Central memory CD8-positive, alpha-beta T cell (primary cell): ENCODE data around the gene PCDH20.

ENCODE experiments used
- ATAC-seq: fragments of 150-1000 bp; cut with Tn5 transposase; replicated peaks from 2 replicates; pipeline ENCODE4 v1.10.0; 2022; ENCODE audit warnings: mild to moderate bottlenecking, moderate FRiP score, moderate number of reproducible peaks; ENCODE audit not compliant: poor library complexity, severe bottlenecking; ENCODE audit errors: extremely low read depth
- DNase-seq, 2 donors: peaks; one replicate each; pipeline ENCODE4 v3.0.0; 2021; ENCODE audit warnings: low spot score in 2 of 2
- H3K27ac Mint-ChIP-seq: one replicate; pipeline ENCODE4 v1.8.0; 2022; ENCODE audit warnings: low read depth, mild to moderate bottlenecking, moderate library complexity, mixed read lengths
- H3K27me3 Mint-ChIP-seq: one replicate; pipeline ENCODE4 v1.8.0; 2022; ENCODE audit warnings: mixed read lengths
- H3K36me3 Mint-ChIP-seq: one replicate; pipeline ENCODE4 v1.8.0; 2022; ENCODE audit warnings: mild to moderate bottlenecking, moderate library complexity, mixed read lengths; ENCODE audit not compliant: insufficient read depth
- H3K4me1 Mint-ChIP-seq: one replicate; pipeline ENCODE4 v1.8.0; 2022; ENCODE audit warnings: mixed read lengths
- H3K4me3 Mint-ChIP-seq: one replicate; pipeline ENCODE4 v1.8.0; 2022; ENCODE audit warnings: mild to moderate bottlenecking, moderate library complexity, mixed read lengths
- H3K9me3 Mint-ChIP-seq: one replicate; pipeline ENCODE4 v1.8.0; 2022; ENCODE audit warnings: mixed read lengths

PCDH20 gene

DNA sequence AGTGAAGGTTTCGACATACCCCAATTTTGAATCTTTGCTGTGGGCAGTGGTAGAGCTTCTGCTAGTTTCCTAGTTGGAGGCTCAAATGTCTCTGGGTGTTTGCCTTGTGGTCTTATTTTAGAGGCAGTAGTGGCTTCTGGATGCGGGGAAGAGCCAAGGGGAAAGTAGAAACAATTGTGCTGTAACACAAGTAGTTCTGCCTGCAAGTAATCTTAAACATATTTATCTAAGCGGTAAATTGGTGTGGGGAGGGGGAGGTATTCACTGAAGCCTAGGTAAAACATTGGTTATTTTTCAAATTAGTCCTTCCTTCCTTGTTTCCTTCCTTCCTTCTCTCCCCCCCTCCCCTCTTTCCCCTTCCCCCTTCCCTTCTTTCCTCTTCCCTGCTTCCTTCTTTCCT, at the start of gene PCDH20:
PCDH20 (minus strand) TSS at position 101 of the 400 bp plus-strand sequence. CDS start 691 bp downstream, outside the sequence.
- H3K27me3 Mint-ChIP-seq: peaks cover 9% of the 10 kb centered on the region
- ATAC-seq (no peak), DNase-seq (no peak)
- no peaks in the 10 kb centered on the region for H3K36me3 Mint-ChIP-seq
- peaks cover 16% of the 10 kb centered on the region for H3K9me3 Mint-ChIP-seq
- H3K4me3 Mint-ChIP-seq: no peak within 1 kb of the TSS
- no peak within 1 kb of the TSS for H3K27ac Mint-ChIP-seq
- H3K4me1 Mint-ChIP-seq: no peaks in the 10 kb centered on the region

GRCh38 chr13:61463024-61463423, 47.4 kb upstream of the PCDH20 start:
- Mint-ChIP-seq H3K4me3 (no peak overlapping the region), H3K27me3 (no peaks in the 10 kb centered on the region), H3K36me3 (no peaks in the 10 kb centered on the region), H3K4me1 (no peaks in the 10 kb centered on the region), H3K9me3 (peaks cover 5% of the 10 kb centered on the region), H3K27ac (no peak overlapping the region)
- no peak for ATAC-seq
- no peak for DNase-seq

DNA sequence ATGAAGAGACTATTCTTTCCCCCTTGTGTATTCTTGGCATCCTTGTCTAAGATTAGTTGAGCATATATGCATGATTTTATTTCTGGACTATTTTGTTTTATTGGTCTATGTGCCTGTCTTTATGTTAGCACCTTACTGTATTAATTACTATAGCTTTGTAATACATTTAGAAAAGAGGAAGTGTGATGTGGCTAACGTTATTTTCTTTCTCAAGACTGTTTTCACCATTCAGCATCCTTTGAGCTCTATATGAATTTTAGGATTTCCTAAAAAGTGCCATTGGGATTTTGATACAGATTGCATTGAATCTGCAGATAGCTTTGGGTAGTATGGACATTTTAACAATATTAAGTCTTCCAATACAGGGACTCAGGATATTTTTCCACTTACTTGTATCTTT, 37.5 kb upstream of the PCDH20 start:
- Mint-ChIP-seq H3K27ac (no peak overlapping the region), H3K9me3 (peaks cover 15% of the 10 kb centered on the region), H3K4me1 (no peaks in the 10 kb centered on the region), H3K4me3 (no peak overlapping the region), H3K36me3 (no peaks in the 10 kb centered on the region), H3K27me3 (no peaks in the 10 kb centered on the region)
- ATAC-seq (no peak), DNase-seq (no peak)

GRCh38 chr13:61432029-61432428, 16.4 kb upstream of the PCDH20 start:
- Mint-ChIP-seq H3K4me3 (no peak overlapping the region), H3K27ac (no peak overlapping the region), H3K9me3 (peaks cover 12% of the 10 kb centered on the region), H3K27me3 (no peaks in the 10 kb centered on the region), H3K4me1 (no peaks in the 10 kb centered on the region), H3K36me3 (no peaks in the 10 kb centered on the region)
- DNase-seq: no peak
- ATAC-seq: no peak

DNA sequence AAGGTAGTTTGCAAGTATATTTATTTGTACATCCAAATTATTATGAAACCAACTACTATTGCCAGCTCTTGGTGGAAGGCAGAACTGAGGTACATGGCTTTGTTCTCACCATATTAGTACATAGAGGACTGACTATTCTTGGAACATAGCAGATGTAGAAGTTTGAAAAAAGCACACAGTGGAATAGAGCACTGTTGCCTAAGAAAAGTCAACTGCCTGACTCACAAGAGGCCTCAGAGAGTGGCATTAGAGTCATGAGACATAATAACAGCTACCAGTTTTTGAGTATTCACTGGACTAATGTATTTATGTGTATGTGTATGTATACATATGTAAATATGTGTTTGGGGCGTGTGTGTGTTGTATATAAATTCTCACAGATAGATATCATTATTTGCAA, 8.3 kb upstream of the PCDH20 start:
- no peak overlapping the region for H3K27ac Mint-ChIP-seq
- peaks cover 11% of the 10 kb centered on the region for H3K9me3 Mint-ChIP-seq
- ATAC-seq (no peak), DNase-seq (no peak)
- no peaks in the 10 kb centered on the region for H3K36me3 Mint-ChIP-seq
- no peaks in the 10 kb centered on the region for H3K27me3 Mint-ChIP-seq
- no peak overlapping the region for H3K4me3 Mint-ChIP-seq
- no peaks in the 10 kb centered on the region for H3K4me1 Mint-ChIP-seq

DNA sequence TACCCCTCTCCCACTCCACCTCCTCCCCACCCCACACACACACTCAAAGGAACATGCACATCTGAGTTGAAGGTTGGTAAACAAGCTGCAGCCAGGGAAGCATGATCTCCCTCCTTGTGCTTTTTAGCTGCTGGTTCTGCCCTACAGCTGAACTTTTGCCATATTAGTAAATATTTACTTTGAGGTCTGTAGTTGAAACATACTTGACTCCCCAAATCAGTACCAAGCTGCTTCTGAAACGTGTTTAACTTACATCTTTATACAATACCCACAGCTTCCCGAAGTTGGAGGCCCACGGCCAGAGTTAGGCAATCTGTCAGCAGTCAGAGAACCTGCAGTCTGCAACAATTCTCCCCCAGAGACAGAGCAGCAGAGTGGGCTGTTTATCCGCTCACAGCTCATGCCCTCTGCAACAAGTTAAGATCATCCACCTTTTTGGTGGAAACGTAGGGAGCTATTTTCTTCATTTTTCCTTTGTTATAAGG, 1.5 kb upstream of the PCDH20 start:
- peaks cover 9% of the 10 kb centered on the region for H3K27me3 Mint-ChIP-seq
- H3K27ac Mint-ChIP-seq: no peak overlapping the region

GRCh38 chr13:61415058-61415721, 459 bp downstream of the PCDH20 start:
- DNase-seq (no peak), ATAC-seq (no peak)
- Mint-ChIP-seq H3K4me1 (no peaks in the 10 kb centered on the region), H3K27ac (no peak overlapping the region), H3K27me3 (peaks cover 9% of the 10 kb centered on the region), H3K36me3 (no peaks in the 10 kb centered on the region), H3K9me3 (peaks cover 16% of the 10 kb centered on the region), H3K4me3 (no peak overlapping the region)

More for the DNA sequence above, 1.5 kb upstream of the PCDH20 start:
- Mint-ChIP-seq H3K36me3 (no peaks in the 10 kb centered on the region), H3K4me3 (no peak overlapping the region), H3K4me1 (no peaks in the 10 kb centered on the region), H3K9me3 (peaks cover 11% of the 10 kb centered on the region)
- no peak for ATAC-seq
- no peak for DNase-seq

DNA sequence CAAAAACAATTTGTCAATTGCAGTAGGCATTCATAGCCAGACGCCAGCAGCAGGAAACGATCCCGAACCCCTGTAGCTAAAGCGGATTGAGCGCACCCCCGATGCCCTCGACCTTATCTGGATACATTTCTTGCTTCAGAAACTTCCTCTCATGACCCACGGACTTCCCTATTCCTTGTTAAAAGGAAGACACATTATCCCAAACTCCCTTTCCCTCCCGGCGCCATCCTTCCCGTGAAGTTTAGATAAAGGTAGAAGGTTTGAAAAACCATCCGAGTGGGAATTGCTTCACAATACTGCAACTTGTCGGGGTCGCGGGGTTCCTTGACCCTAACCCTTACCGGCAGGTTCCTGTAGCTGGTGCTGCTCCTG, 977 bp downstream of the PCDH20 start:
- no peak for DNase-seq
- no peak overlapping the region for H3K27ac Mint-ChIP-seq
- H3K9me3 Mint-ChIP-seq: peaks cover 16% of the 10 kb centered on the region
- H3K36me3 Mint-ChIP-seq: no peaks in the 10 kb centered on the region
- peaks cover 9% of the 10 kb centered on the region for H3K27me3 Mint-ChIP-seq
- no peaks in the 10 kb centered on the region for H3K4me1 Mint-ChIP-seq
- ATAC-seq: no peak
- no peak overlapping the region for H3K4me3 Mint-ChIP-seq

DNA sequence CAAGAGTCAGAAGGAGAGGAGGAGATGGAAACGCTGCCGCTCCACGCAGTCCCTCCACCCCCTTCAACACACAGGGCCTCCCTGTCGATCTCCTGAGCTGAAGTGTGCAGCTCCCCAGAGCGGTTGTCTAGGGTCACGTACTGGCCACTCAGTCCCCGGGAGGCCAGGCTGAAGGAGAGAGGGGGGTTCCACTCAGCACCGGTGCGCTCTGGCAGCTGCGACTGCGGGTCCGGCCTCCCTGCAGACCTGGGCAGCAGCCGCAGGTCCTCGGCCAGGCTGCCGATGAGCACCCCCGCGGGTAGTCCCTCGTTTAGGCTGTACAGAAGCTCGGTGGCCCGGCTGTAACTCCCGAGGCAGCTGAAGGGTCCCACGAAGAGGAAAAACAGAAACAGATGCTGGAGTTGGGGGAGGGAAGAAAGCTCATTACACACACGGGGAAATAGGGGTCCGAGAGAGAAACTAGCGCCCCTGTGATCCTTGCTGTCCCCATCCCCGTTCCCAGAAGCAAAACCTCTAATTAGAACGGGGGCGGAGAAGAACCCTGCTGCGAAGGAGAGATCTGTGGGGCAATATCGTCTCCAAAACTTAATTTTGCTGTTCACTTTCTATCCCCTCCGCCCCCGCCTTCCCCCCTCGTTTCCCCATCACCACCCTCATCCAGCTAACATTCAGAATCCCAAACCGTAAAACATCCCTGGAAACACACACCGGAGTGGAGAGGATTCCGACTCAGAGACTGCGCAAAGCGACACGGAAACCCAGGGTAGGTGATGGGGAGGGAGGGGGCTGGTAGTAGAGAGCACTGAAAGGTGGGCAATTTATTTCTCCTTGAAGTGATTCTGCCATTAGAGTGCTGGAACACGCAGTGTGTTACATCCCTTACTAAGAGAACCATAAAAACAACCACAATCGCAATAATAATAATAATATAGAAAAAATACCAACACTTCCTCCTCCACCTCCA, 1.8 kb downstream of the PCDH20 start:
- DNase-seq (no peak), ATAC-seq (no peak)
- H3K9me3 Mint-ChIP-seq: peaks cover 16% of the 10 kb centered on the region
- H3K4me1 Mint-ChIP-seq: no peaks in the 10 kb centered on the region
- no peak overlapping the region for H3K27ac Mint-ChIP-seq
- H3K27me3 Mint-ChIP-seq: peaks cover 9% of the 10 kb centered on the region
- no peak overlapping the region for H3K4me3 Mint-ChIP-seq
- no peaks in the 10 kb centered on the region for H3K36me3 Mint-ChIP-seq

DNA sequence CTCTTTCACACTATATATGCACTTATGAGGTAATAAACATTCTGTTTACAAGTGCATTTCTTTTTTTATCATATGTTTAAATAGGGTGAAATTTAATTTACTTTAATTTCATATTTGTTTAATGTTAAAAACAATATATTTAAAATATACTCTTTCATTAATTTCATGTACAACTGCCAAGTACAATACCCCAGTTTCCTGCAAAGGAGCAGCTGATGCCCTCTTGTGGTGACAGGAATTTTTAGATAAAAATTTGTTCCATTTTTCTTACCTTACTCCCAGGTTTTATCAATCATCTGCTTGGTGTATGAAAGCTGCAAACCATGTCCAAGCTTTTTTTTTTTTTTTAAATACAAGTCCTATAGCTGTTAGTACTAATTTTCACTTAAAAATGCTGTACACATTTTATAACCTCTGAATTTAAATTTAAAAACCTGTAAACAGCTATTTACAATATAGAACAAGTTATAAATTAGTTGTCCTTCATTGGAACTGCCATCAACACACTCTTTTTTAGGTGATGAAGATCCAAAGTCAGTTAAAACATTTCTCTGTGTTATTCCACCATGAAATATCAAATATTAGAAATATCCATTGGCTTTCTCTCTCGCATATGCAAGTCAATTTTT, 4.9 kb downstream of the PCDH20 start:
- peaks cover 10% of the 10 kb centered on the region for H3K9me3 Mint-ChIP-seq
- no peak overlapping the region for H3K27ac Mint-ChIP-seq
- no peak overlapping the region for H3K4me3 Mint-ChIP-seq
- H3K27me3 Mint-ChIP-seq: peaks cover 9% of the 10 kb centered on the region
- no peaks in the 10 kb centered on the region for H3K4me1 Mint-ChIP-seq
- no peaks in the 10 kb centered on the region for H3K36me3 Mint-ChIP-seq
- DNase-seq (no peak), ATAC-seq (no peak)

DNA sequence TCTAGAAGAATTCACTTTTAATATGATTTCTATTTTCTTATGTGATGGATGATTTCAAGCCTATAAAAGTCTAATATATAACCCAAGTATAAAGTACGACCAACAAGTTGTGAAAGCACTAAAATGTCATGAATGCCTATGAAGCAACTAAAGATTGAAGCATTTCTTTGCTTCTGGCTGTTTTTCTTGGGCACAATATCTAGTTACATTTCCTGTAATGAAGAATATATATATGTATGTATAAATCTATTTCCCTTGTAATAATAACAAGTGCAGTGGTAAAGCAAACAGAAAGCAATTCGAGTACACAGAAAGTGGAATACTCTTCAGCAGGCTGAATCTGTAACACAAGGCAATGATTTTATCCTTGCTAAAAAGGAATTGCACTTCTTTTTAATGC, 5.4 kb downstream of the PCDH20 start:
- H3K9me3 Mint-ChIP-seq: peaks cover 10% of the 10 kb centered on the region
- H3K36me3 Mint-ChIP-seq: no peaks in the 10 kb centered on the region

DNA sequence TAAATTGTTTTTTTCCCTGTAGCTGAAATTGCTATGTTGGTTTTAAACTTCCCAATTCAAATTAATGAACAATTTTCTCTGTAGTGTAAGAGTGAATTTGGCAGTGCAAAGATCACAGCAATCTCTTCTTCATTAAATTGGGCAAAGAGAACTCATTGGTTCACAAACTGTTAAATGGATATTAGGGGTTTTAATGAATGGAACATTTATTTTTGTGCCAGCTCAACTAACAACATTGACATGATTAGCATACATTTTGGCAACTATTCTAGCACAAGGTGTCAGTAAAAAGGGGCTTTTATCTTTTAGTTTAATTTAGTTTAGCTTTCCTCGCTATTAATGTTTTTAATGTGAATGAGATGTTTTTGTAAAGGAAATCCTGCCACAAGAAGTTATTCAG, 7.1 kb downstream of the PCDH20 start:
- Mint-ChIP-seq H3K4me3 (no peak overlapping the region), H3K36me3 (no peaks in the 10 kb centered on the region), H3K27me3 (no peaks in the 10 kb centered on the region), H3K27ac (no peak overlapping the region), H3K9me3 (peaks cover 10% of the 10 kb centered on the region), H3K4me1 (no peaks in the 10 kb centered on the region)
- ATAC-seq: no peak
- no peak for DNase-seq

More for the DNA sequence above, 5.4 kb downstream of the PCDH20 start:
- peaks cover 8% of the 10 kb centered on the region for H3K27me3 Mint-ChIP-seq
- no peak overlapping the region for H3K27ac Mint-ChIP-seq
- ATAC-seq (no peak), DNase-seq (no peak)
- H3K4me1 Mint-ChIP-seq: no peaks in the 10 kb centered on the region
- no peak overlapping the region for H3K4me3 Mint-ChIP-seq
